ENCODE results near the gene ATP5F1A.

DNA sequence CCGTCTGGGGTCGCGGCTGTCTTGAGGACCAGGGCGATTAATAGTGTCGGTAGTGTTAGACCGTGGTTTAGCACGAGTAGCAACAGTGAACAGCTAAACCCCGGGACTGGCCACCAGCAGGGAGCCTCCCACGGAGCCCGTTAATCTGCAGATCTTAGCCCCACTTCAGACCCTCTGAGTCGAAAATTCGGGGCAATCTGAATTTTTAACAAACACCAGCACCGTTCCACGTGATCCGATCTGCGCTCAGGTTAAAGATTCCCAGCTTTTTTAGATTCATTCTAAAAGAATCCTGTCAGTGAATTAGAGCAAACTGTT, 479 bp upstream of the ATP5F1A start:
- TF ChIP-seq, protein P1, sequence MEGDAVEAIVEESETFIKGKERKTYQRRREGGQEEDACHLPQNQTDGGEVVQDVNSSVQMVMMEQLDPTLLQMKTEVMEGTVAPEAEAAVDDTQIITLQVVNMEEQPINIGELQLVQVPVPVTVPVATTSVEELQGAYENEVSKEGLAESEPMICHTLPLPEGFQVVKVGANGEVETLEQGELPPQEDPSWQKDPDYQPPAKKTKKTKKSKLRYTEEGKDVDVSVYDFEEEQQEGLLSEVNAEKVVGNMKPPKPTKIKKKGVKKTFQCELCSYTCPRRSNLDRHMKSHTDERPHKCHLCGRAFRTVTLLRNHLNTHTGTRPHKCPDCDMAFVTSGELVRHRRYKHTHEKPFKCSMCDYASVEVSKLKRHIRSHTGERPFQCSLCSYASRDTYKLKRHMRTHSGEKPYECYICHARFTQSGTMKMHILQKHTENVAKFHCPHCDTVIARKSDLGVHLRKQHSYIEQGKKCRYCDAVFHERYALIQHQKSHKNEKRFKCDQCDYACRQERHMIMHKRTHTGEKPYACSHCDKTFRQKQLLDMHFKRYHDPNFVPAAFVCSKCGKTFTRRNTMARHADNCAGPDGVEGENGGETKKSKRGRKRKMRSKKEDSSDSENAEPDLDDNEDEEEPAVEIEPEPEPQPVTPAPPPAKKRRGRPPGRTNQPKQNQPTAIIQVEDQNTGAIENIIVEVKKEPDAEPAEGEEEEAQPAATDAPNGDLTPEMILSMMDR (IDR thresholded peaks at IDR 0.05; ENCODE audit: low read length), result no peak
- TF ChIP-seq EZH2phosphoT487 (IDR thresholded peaks at IDR 0.05; ENCODE audit: low read length) (no peak), EZH2 (optimal IDR thresholded peaks at IDR 0.05; ENCODE audit: low read depth, low read length) (no peak)
